Stimulated activated memory B cell treated with anti-CD40 and anti-IgM and Interleukin-4, amounts not matched to agents 10 μg/mL and 1 μg/mL and 100 μg/mL, for 72 hours (primary cell): ENCODE data around the gene GNAL.
A peak's percentile ranks its signal among the peaks of the same experiment; 100 is the strongest.

Source experiments
- ATAC-seq: fragments of 150-1000 bp; cut with Tn5 transposase; 2 replicates; pipeline ENCODE4 v1.10.0; 2021
- H3K27ac Mint-ChIP-seq: one replicate; pipeline ENCODE4 v1.8.0; 2022; ENCODE audit warnings: mild to moderate bottlenecking, mixed read lengths
- H3K27me3 Mint-ChIP-seq: one replicate; pipeline ENCODE4 v1.8.0; 2022; ENCODE audit warnings: mixed read lengths
- H3K36me3 Mint-ChIP-seq: one replicate; pipeline ENCODE4 v1.8.0; 2022; ENCODE audit warnings: mixed read lengths
- H3K4me1 Mint-ChIP-seq: one replicate; pipeline ENCODE4 v1.8.0; 2022; ENCODE audit warnings: mixed read lengths
- H3K4me3 Mint-ChIP-seq: one replicate; pipeline ENCODE4 v1.8.0; 2022; ENCODE audit warnings: mild to moderate bottlenecking, moderate library complexity, mixed read lengths
- H3K9me3 Mint-ChIP-seq: one replicate; pipeline ENCODE4 v1.8.0; 2022; ENCODE audit warnings: mixed read lengths

GNAL gene

DNA sequence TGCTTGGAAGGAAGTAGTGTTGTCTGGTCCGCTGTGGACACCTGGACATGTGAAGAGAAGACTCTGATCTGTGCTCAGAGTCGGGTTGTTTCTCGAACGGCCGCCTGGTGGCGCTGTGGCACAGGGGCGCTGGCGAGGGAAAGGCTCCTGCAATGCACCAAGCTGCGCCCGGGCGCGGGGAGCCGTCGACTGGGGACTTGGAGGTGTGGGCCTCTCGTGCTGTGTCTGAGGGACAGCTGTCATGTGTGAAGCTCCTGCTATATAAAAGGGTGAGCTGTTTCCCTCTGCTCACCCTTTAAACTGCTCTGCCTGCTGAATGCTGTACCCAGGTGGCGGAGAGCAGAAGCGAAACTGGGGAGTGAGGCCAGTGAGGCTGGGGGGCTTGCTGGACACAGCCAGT is 44.0 kb downstream of the GNAL start:
- no peaks in the 10 kb centered on the region for H3K9me3 Mint-ChIP-seq
- H3K4me3 Mint-ChIP-seq: peak overlapping the region; percentile 67
- H3K4me1 Mint-ChIP-seq: peaks cover 10% of the 10 kb centered on the region
- no peak overlapping the region for H3K27ac Mint-ChIP-seq
- H3K27me3 Mint-ChIP-seq: peaks cover 47% of the 10 kb centered on the region
- ATAC-seq: peak; percentile 74
- no peaks in the 10 kb centered on the region for H3K36me3 Mint-ChIP-seq

DNA sequence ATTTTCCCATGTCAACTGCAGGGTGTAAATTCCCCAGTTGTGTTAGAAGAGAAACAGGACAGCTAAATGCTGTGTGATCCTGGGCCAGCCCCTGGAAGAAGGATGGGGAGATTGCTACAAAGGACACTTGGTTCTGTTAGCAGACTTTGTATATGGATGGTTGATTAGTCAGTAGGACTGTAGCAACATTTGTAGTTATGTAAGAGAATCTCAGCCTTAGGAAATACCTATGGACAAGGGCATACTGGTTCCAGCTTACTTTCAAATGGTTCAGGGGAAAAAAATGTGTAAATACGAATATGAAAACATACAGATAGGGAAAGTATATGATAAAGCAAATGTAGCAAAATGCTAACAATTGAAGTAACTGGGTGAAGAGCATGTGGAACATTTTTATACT is 47.6 kb downstream of the GNAL start:
- H3K4me1 Mint-ChIP-seq: peaks cover 10% of the 10 kb centered on the region
- H3K4me3 Mint-ChIP-seq: no peak overlapping the region
- H3K27ac Mint-ChIP-seq: no peak overlapping the region
- H3K36me3 Mint-ChIP-seq: no peaks in the 10 kb centered on the region
- no peaks in the 10 kb centered on the region for H3K9me3 Mint-ChIP-seq
- ATAC-seq: no peak
- H3K27me3 Mint-ChIP-seq: peaks cover 36% of the 10 kb centered on the region

- Mint-ChIP-seq H3K9me3 (no peaks in the 10 kb centered on the region), H3K27me3 (peaks cover 34% of the 10 kb centered on the region), H3K36me3 (no peaks in the 10 kb centered on the region), H3K4me1 (no peaks in the 10 kb centered on the region), H3K27ac (no peak overlapping the region), H3K4me3 (no peak overlapping the region)
- ATAC-seq: no peak
Measured at GRCh38 chr18:11739893-11740292, 50.8 kb downstream of the GNAL start.

GRCh38 chr18:11740461-11740860 is 51.4 kb downstream of the GNAL start:
- H3K27ac Mint-ChIP-seq: no peak overlapping the region
- peaks cover 36% of the 10 kb centered on the region for H3K27me3 Mint-ChIP-seq
- no peaks in the 10 kb centered on the region for H3K4me1 Mint-ChIP-seq
- no peaks in the 10 kb centered on the region for H3K36me3 Mint-ChIP-seq
- no peak overlapping the region for H3K4me3 Mint-ChIP-seq
- no peaks in the 10 kb centered on the region for H3K9me3 Mint-ChIP-seq
- no peak for ATAC-seq

- H3K27me3 Mint-ChIP-seq: peaks cover 48% of the 10 kb centered on the region
- no peak for ATAC-seq
Measured at GRCh38 chr18:11741505-11742145, 52.6 kb downstream of the GNAL start.

DNA sequence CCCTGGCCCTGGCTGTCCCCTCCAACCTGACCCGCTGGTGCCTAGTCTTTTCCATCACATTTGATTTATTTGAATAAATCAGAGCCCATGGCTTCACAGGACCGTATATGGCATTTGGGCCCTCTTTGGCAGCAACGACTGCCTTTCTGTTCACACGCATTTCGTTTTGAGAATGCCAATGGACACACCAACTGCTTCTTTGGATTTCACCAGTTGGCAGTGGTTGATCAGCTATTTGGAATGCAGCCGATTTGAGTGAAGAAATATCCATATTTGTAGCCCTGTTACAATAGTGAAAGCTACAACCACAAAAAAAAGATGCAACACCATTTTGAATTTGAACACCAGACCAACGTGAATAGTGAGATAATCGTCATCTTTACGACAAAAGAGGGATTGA is 56.5 kb downstream of the GNAL start:
- Mint-ChIP-seq H3K36me3 (no peaks in the 10 kb centered on the region), H3K4me3 (no peak overlapping the region), H3K27me3 (peaks cover 52% of the 10 kb centered on the region), H3K9me3 (no peaks in the 10 kb centered on the region), H3K27ac (no peak overlapping the region), H3K4me1 (no peaks in the 10 kb centered on the region)
- ATAC-seq: no peak

More at GRCh38 chr18:11741505-11742145, 52.6 kb downstream of the GNAL start:
- H3K4me3 Mint-ChIP-seq: no peak overlapping the region
- H3K4me1 Mint-ChIP-seq: no peaks in the 10 kb centered on the region
- H3K36me3 Mint-ChIP-seq: no peaks in the 10 kb centered on the region
- no peaks in the 10 kb centered on the region for H3K9me3 Mint-ChIP-seq
- no peak overlapping the region for H3K27ac Mint-ChIP-seq

DNA sequence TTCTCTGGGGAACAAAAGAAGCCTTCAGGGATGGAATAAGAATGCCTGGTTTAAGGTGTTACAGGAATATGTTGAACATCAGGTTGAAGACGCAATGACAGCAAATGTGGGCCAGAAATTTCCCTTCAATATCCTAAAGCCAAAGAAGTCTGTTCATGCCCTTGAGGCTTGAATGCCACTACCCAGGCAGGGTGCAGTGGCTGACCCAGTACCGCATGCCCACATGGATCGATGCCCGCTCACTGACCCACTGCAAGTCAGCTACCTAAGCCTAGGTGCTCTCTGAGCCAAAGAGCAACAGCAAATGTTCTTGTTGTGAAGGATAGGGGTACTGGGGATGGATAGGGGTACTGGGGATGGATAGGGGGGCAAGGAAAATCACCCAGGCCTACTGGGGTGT is 58.2 kb downstream of the GNAL start:
- Mint-ChIP-seq H3K27ac (no peak overlapping the region), H3K36me3 (no peaks in the 10 kb centered on the region), H3K27me3 (peaks cover 61% of the 10 kb centered on the region), H3K4me1 (peaks cover 4% of the 10 kb centered on the region), H3K9me3 (no peaks in the 10 kb centered on the region), H3K4me3 (no peak overlapping the region)
- no peak for ATAC-seq

GRCh38 chr18:11747731-11748130 is 58.7 kb downstream of the GNAL start:
- H3K9me3 Mint-ChIP-seq: no peaks in the 10 kb centered on the region
- H3K36me3 Mint-ChIP-seq: no peaks in the 10 kb centered on the region
- peaks cover 60% of the 10 kb centered on the region for H3K27me3 Mint-ChIP-seq
- peaks cover 6% of the 10 kb centered on the region for H3K4me1 Mint-ChIP-seq
- H3K4me3 Mint-ChIP-seq: no peak overlapping the region
- H3K27ac Mint-ChIP-seq: no peak overlapping the region
- ATAC-seq: no peak

- Mint-ChIP-seq H3K27me3 (peaks cover 55% of the 10 kb centered on the region), H3K4me3 (no peak overlapping the region), H3K4me1 (peaks cover 6% of the 10 kb centered on the region), H3K27ac (no peak overlapping the region), H3K36me3 (no peaks in the 10 kb centered on the region), H3K9me3 (no peaks in the 10 kb centered on the region)
- ATAC-seq: no peak
Measured at GRCh38 chr18:11749305-11749704, 60.2 kb downstream of the GNAL start.

GRCh38 chr18:11750171-11750570 is 61.1 kb downstream of the GNAL start:
- Mint-ChIP-seq H3K36me3 (no peaks in the 10 kb centered on the region), H3K4me1 (peaks cover 6% of the 10 kb centered on the region), H3K27ac (no peak overlapping the region), H3K4me3 (no peak overlapping the region), H3K27me3 (peaks cover 63% of the 10 kb centered on the region), H3K9me3 (no peaks in the 10 kb centered on the region)
- ATAC-seq: no peak

DNA sequence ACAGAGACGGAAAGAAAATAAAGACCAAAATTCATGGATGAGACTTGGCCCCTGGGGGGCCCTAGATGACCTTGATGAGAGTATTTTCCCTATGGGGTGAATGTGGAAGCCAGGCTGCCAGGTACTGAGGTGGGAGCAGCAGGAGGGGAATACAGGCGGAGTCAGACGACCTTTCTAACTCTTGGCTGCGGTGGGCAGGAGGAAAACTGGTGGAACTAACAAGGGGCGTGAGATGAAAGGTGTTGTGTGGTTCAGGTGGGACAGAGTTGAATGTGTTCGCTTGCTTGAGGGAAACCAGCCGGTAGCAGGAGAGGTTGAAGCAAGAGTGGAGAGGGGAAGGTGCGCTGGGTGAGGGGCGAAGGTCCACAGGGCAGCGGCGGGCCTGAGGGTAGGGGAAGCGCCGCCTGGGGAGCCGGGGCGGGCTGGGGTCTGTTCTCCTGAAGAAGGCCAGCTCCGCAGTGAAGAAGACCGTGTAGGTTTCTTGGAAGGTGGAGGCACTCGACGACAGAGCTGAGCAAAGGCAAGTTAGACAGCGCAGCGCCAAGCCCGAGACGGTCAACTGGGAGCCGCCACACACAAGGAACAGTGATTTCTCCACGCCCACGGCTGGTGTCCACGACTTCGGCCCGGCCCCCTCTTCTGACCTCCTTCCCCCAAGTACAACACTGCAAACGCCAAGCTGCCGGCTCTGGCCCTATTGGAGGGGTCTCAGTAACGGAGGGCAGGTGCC is 61.7 kb downstream of the GNAL start:
- Mint-ChIP-seq H3K27me3 (peaks cover 65% of the 10 kb centered on the region), H3K9me3 (no peaks in the 10 kb centered on the region), H3K4me1 (peaks cover 6% of the 10 kb centered on the region), H3K4me3 (no peak overlapping the region), H3K27ac (no peak overlapping the region), H3K36me3 (no peaks in the 10 kb centered on the region)
- no peak for ATAC-seq

GRCh38 chr18:11751341-11752115 is 62.5 kb downstream of the GNAL start:
- H3K27ac Mint-ChIP-seq: no peak overlapping the region
- H3K4me1 Mint-ChIP-seq: peaks cover 6% of the 10 kb centered on the region
- no peak overlapping the region for H3K4me3 Mint-ChIP-seq
- H3K27me3 Mint-ChIP-seq: peaks cover 60% of the 10 kb centered on the region
- no peaks in the 10 kb centered on the region for H3K36me3 Mint-ChIP-seq
- no peaks in the 10 kb centered on the region for H3K9me3 Mint-ChIP-seq
- ATAC-seq: no peak

DNA sequence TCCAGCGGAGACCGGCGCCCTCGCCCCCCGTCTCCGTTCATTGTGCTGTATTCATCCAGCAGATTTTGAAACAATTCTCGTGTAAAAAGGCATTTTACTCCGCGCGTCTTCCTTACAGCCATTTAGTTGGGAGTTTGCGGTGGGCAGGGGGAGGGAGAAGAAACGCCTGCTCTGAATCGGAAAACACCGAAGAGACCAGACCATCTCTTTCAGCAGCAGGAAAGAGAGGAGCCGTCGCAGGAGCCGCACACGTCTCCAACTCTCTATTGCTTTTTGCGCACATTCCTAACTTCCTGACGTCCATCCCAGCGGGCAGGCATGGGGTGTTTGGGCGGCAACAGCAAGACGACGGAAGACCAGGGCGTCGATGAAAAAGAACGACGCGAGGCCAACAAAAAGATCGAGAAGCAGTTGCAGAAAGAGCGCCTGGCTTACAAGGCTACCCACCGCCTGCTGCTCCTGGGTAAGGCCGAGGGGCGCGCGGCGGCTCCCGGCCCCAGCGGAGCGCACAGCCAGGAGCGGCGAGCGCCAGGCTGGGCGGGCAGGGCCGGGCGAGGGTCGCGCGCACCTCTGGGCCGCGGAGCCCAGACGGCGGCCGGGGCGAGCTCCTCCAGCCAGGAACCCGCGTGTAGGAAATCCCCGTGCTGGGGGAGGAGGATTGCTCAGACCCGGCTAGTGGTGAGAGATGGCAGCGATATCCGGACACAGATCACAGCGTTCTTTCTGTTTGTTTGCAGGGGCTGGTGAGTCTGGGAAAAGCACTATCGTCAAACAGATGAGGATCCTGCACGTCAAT is 63.2 kb downstream of the GNAL start:
- Mint-ChIP-seq H3K9me3 (no peaks in the 10 kb centered on the region), H3K4me3 (peak overlapping the region; percentile 55), H3K27me3 (peaks cover 59% of the 10 kb centered on the region), H3K36me3 (no peaks in the 10 kb centered on the region), H3K4me1 (peaks cover 6% of the 10 kb centered on the region), H3K27ac (no peak overlapping the region)
- ATAC-seq: peak; percentile 64

GRCh38 chr18:11754979-11755378 is 65.9 kb downstream of the GNAL start:
- peaks cover 57% of the 10 kb centered on the region for H3K27me3 Mint-ChIP-seq
- H3K9me3 Mint-ChIP-seq: no peaks in the 10 kb centered on the region
- no peak overlapping the region for H3K4me3 Mint-ChIP-seq
- no peaks in the 10 kb centered on the region for H3K36me3 Mint-ChIP-seq
- peaks cover 6% of the 10 kb centered on the region for H3K4me1 Mint-ChIP-seq
- no peak for ATAC-seq
- no peak overlapping the region for H3K27ac Mint-ChIP-seq

- Mint-ChIP-seq H3K4me3 (no peak overlapping the region), H3K36me3 (no peaks in the 10 kb centered on the region), H3K27ac (no peak overlapping the region), H3K27me3 (peaks cover 35% of the 10 kb centered on the region), H3K4me1 (peaks cover 4% of the 10 kb centered on the region), H3K9me3 (no peaks in the 10 kb centered on the region)
- no peak for ATAC-seq
Measured at GRCh38 chr18:11757084-11757590, 68.1 kb downstream of the GNAL start.
